NCI-H146 treated with DMSO at 0.1 percent for 48 hours (cell line): ENCODE results near the gene C4orf33.
"Not testable (repeated sequence)": the region's sequence is repeated elsewhere in the genome, so short reads cannot be mapped to it uniquely, and the experiment has no call there.

ENCODE experiments used
- DNase-seq: peaks from one replicate; lab custom pipeline; 2025; ENCODE audit not compliant: unreplicated experiment; lab: John Stamatoyannopoulos, UW

C4orf33 gene, protein sequence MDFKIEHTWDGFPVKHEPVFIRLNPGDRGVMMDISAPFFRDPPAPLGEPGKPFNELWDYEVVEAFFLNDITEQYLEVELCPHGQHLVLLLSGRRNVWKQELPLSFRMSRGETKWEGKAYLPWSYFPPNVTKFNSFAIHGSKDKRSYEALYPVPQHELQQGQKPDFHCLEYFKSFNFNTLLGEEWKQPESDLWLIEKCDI

DNA sequence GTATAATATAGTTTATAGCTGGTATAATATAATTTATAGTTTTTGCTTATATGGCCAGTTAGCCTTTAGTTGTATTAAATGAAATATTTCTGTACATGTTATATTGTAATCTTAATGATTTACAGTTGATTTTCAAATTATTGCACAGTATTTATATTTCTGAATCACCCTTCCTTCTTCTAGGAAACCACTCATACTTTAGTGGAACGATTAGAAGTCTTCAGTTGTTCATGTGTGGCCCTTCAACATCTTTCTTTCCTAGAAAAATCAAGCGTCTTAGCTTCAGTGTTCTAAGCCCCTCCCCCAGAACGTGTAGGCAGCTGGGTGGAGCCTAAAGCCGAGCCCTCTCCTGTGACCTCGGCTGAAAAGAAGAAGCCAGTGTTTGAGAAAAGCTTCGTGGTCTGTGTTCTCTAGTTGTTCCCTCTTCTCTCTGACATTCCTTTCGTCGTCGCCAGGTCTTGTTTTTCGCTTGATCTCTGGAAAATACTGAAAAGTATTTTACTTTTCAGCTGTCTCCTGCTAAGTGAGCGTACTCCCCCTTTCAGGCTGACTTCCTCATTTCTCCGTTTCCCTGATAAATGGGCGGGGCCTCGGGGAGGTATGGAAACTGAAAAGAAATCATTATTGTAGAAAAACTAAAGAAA, at the start of gene C4orf33:
C4orf33 (plus strand) TSS at position 342 of the 644 bp plus-strand sequence. CDS start 6,459 bp downstream, outside the sequence.
- no peak for DNase-seq

DNA sequence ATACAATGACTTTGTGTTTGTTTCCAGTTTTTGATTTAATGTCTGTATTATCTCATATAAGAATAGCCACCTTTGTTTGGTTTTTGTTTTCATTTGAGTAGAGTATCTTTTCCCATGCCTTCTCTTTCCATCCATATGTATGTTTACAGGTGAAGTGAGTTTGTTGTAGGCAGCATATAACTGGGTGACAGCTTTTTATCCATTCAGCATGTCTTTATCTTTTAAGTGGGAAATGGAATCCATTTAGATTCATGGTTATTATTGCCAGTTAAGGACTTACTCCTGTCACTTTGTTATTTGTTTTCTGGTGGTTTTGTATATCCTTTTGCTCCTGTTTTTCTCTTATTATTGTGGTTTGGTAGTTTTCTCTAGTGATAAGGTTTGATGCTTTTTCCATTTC, 36.9 kb upstream of the C4orf33 start:
- no peak for DNase-seq

DNA sequence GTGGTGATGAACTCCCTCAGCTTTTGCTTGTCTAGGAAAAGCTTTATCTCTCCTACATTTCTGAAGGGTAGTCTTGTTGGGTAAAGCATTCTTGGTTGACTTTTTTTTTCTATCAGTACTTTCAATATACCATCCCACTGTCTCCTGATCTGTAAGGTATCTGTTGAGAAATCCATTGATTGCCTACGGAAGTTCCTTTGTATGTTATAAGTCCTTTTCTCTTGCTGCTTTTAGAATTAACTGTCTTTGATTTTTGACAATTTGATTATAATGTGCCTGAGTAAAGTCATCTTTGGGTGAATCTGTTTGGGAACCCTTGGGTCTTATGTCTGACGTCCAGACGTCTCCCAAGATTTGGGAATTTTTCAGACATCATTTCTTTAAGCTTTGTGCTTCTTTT, 33.4 kb upstream of the C4orf33 start:
- DNase-seq = no peak

DNA sequence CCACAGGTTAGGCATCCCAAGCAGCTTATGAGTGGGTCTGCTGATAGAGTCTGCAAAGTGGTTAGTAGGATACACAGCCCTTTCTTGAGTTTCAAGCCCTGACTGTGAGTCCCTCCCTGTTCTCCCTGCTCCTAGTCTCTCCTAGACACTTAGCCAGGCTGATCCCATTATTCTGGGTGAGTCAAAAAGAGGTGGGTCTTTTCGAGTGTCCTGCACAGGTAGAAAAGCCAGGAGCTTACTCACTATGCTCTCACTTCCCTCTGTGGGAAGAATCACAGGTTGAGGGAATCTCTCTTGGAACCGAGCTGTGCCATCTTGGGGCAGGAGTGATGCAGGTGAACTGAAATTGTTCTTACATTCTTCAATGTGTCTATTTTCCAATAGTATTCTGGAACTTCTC, 32.3 kb upstream of the C4orf33 start:
- DNase-seq = no peak

DNA sequence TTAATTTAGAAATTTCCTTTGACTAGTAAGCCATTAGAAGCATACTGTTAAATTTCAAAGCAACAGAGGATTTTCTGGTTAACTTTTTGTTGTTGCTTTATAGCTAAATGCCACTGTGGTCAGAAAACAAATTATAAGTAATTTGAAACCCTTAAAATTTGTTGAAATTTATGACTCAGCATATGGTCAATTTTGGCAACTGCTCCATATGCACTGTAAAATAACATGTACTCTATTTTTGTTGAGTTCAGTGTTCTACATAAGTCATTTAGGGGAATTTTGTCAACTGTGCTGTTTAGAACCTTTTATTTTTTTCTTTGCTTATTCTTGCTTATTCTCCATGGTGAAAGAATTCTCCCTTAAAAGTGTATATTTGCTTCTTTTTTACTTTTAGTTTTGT, 31.2 kb upstream of the C4orf33 start:
- no peak for DNase-seq

DNA sequence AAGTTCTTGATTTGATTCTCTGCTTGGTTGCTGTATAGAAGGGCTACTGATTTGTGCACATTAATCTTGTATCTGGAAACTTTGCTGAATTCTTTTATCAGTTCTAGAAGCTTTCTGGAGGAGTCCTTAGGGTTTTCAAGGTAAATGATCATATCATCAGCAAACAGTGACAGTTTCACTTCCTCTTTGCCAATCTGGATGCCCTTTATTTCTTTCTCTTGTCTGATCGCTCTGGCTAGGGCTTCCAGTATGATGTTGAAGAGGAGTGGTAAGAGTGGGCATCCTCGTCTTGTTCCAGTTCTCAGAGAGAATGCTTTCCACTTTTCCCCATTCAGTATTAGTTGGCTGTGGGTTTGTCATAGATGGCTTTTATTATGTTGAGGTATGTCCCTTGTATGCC, 26.4 kb upstream of the C4orf33 start:
- not testable (repeated sequence) for DNase-seq

DNA sequence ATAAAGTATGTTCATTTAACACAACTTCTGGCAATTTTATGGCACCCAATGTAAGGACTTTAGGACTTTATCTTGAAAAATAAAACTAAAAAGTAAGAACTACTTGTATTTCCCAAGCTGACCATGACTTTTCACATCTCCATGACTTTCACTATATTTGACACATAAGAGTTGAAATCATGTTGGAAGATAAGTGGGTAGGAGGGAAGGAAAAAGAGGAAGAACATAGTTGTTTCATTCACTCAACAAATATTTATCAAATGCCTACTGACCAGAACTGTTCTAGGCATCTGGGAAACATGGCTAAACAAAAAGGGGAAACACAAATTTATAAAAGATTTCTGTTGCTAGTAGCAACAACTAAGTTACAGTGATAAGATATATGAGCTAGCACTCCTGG, 18.6 kb upstream of the C4orf33 start:
- no peak for DNase-seq

DNA sequence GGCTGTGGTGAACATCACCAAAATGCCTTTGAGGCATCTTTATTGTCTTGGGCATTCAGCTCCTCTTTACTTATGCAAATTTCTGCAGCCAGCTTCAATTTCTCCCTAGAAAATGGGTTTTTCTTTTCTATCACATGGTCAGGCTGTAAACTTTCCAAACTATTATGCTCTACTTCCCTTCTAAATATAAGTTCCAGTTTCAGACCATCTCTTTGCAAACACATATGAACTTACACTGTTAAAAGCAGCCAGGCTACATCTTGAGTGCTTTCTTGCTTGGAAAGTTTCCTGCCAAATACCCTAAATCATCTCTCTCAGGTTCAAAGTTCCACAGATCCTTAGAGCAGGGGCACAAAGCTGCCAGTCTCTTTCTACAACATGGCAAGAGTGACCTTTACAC, 15.8 kb upstream of the C4orf33 start:
- DNase-seq = no peak

DNA sequence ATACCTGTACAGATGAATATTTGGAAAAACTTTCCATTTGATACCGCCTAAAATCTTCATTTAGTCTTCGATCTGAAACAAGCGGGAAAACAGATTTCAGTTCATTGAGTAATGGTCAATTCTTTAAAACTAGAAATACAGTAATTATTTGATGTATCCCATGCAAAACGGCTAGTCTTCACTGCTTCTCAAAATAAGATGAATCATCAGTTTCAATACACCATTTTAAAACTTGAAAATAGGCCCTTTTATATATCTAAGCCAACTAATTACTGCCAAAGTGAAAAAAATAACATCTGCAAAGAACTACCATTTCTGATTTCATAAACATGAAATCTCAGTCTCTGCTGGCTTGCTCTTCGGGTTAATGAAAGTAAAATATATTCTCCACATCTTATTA, 13.7 kb upstream of the C4orf33 start:
- DNase-seq = no peak

DNA sequence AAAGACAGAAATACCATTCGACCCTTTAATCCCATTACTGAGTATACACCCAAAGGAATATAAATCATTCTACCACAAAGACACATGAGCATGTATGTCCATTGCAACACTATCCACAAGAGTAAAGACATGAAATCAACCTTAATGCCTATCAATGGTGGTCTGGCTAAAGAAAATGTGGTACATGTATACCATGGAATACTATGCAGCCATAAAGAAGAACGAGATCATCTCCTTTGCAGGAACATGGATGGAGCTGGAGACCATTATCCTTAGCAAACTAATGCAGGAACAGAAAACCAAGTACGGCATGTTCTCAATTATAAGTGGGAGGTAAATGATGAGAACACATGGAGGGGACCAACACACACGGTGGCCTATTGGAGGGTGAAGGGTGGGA, 10.5 kb upstream of the C4orf33 start:
- no peak for DNase-seq

DNA sequence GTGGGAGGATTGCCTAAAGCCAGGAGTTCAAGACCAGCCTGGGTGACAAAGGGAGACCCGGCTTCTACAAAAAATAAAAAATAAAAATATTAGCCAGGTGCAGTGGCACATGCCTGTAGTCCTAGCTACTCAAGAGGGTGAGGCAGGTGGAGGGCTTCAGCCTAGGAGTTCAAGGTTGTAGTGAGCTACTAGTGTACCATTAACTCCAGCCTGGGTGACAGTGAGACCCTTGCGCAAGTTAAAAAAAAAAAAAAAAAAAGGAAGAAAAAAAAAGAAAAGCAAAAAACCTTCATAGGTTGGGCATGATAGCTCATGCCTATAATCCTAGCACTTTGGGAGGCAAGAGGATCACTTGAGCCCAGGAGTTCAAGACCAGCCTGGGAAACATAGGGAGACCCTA, 8.4 kb upstream of the C4orf33 start:
- no peak for DNase-seq

DNA sequence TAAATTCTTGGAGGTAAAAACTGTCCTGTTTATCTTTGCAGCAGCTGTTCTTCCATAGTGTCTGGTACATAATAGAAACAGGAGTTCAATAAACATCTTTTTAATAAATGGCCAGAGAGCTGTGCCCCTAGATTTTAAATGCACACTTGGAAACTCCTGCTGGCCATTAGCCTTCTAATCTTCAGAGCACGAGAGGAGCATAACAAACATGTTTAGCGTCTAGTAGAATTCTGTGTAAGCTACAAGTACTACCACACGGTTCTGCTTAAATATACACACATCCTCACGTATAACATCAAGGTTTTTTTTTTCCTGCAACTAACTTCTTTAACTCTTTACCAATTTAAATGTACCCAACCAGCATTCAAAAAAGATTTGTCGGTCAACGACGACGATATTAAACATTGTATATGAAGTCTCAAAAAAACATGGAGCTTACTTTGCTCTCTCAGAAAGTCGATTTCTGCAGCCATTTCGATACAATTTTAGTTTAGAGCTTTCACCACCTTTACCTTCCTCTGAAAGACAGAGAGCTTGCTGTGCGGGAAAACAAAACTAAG, 3.2 kb upstream of the C4orf33 start:
- DNase-seq = no peak

DNA sequence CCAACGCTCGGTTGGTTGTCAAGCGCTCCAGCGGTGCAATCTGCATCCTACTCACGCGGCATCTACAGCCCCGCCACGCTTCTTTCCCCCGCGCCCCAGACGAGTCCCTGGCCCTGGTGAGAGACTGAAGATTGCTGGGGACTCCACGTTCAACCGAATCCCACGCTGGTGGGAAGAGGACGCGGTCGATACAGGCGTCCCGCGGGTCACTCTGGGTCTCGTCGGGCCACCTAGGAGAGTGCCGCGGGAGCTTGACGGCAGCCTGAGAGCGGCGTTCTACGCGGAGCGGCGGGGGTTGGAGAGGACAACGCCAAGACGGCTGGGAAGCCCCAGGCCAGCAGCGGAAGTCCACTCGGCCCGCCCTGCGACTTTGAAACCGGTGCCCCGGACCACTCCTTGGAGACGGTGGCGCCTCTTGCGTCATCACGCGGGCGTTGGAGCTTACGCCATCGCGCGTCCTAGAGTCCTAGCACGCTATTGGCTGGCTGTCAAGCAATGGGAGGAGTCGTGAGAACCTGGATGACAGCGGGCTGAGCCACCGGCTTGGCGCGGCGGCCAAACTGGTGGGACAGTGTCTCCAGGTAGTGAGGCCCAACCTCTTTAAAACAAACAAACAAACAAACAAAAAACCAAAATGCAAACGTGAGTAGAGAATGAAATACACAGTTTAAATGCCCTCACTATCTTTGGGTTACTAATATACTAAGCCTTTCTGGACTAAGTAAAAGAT, 2.6 kb upstream of the C4orf33 start, which contains the start of gene SCLT1:
SCLT1 (minus strand) TSS at position 349 of the 730 bp plus-strand sequence. CDS start 436 bp downstream, outside the sequence.
- peak; percentile 74 for DNase-seq

DNA sequence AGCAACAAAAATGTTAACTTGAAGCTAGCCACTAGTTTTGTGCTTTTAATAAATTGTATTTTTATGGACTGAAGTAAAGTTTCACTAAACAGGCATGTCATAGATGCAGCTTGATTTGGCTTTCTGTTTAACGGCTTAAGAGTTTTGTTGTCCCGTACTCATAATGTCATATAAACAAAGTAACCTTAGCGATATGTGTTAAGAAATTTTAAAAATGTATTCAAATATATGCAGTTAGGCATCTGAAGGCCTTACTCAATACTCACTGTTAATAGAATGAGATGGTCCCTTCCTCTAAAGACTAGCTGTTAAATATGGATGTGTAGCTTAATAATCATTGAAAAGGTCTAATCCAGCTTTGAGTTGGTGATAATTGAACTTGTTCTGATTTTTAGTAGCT, 1.6 kb upstream of the C4orf33 start:
- no peak for DNase-seq

DNA sequence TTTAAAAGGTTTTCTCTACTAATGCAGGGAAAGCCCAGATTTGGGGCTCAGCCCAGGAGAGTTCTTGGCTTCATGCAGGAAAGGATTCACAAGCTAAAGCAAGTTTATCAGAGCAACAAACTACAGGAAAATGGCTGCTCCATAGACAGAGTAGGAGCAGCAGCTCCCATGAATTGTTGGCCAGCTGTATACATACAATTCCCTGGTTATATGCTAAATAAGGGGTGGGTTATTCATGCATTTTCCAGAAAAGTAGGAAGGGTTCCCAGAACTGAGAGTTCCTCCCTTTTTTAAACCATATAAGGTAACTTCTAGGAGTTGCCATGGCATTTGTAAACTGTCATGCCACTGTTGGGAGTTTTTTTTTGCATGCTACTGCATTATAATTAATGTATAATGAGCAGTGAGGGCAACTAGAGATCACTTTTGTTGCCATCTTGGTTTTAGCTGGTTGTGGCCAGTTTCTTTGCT, 2.6 kb downstream of the C4orf33 start:
- no peak for DNase-seq

DNA sequence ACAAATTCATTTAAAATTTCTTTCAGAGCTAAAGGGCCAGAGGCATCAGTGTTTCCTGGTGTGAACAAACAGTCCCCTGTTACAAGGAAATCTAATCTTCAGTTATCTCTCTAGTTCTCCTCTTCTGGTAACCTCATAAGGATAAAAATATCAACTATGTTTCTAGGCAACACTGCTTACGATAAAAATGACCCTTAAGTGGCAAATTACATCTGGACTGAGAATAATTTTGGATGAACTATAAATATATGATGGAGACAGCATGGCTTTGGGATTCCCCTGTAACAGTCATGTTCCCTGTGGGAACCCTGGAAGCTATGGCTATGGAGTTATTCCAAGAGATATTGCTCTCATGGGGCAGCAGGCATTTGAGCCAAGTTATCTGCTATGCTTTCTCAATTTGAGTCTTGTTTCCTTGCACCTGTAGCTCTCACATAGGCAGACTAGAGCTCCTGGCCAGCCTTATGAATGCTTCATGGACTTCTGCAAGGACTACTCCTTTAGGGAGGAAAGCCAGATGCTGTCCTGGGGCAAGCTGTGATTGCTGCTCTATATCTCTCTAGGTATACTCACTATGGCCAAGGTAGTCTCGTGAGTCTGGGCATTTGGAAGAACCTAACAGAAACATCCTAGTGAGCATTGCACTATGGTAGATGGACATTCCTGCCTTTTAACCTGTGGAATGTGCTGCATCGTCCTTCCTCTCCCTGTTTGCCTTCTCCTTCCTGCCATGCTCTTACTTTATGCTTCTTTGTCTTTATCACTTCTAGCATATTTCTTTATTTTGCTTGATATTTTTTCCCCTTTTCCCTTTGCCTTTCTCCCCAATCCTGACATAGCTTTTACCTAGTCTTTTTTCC, 14.2 kb downstream of the C4orf33 start:
- no peak for DNase-seq

DNA sequence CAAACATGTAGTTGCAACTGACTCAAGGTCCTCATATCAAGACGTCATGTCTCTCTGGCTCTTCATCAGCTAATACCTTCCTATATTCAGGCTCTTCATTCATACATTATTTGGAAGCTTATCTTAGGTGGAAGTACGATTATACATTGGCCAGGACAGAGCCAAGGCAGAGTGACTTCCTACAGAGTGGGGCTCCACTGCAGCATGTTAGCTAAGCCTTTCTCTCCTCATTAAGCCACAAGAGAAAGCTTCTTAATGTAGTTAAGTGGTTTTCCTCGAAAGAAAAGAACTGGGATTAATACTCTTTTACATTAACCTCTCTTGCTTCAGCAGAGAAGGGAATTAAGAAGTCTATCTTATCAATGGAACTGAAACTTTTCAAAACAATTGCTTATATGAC, 15.0 kb downstream of the C4orf33 start:
- DNase-seq = no peak

DNA sequence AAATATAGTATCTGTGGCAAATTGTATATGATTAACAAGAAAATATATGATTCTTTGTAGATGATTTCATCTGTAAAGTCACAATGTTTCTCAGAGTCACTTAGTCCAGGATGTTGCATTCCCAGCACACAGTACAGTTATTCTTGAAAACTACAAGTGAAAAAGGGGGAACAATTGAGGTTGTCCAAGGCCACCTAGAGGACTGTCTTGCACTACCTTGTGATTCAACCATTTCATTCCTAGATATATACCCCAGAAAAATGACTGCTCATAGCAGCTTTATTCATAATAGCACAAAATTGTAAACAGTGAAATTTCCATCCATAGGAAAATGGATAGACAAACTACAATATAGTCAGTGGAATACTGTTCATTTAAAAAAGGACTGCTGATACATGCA, 16.0 kb downstream of the C4orf33 start:
- DNase-seq = no peak

DNA sequence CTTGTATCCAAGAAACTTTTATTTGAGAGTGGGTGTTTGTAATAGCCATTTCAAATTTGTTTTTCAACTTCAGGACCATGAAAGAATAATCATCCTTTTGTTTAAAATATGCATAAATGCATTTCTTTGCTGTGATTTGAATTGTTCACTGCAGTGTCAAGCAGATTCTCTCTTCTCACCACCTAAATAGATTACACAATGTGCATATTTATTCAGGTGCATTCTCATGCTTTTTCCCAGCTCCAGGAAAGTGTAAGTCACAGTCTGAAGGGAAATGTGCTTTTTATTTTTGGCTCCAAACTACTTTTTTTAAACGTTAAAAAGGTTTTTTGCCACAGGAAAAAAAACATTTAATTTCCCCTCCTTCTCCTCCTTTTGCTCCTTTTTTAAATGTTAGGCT, 17.5 kb downstream of the C4orf33 start:
- DNase-seq = no peak

DNA sequence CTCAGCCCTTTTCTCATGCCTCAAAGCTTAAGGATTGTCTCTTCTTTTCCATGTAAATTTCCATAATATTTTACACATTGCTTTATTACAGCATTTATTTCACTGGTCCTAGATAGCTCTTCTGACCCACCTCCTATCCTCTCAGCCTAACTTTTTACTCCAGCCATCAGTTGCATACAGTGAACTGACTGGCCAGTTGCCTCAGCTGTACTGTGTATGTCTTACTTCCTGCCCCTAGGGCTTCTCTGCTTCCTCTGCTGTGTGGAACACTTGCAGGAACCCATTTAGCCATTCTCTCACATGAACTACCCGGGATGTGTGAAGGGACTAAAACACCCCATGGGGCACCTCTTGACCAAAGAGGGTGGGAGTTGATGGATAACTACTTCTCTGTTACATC, 18.0 kb downstream of the C4orf33 start:
- DNase-seq = no peak

DNA sequence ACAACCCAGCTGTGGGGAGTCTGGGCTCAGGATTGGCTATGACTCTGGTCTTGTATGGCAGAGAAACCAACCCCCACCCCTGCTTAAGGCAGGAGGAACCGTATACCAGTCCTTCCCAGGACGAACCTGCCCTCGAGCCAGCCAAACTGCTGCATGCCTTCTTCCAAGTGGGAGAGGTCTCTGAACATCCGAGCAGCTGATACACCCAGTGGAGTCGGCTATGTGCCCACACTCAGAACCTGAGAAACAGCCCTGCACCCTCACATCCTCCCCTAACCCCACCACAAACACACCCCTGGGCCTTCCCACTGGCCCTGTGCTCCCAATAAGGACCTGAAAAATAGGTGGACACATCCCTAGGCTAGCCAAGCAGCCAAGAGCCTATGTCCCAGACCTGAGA, 21.8 kb downstream of the C4orf33 start:
- DNase-seq = no peak
